GM04504 (cell line): Measurements from ENCODE around the gene FAM135A.
"Not testable (repeated sequence)": the region's sequence is repeated elsewhere in the genome, so short reads cannot be mapped to it uniquely, and the experiment has no call there.

ENCODE experiments used
- DNase-seq: peaks from one replicate; pipeline ENCODE4 v3.0.0-alpha.2; 2012; ENCODE audit warnings: low read depth

FAM135A gene

DNA sequence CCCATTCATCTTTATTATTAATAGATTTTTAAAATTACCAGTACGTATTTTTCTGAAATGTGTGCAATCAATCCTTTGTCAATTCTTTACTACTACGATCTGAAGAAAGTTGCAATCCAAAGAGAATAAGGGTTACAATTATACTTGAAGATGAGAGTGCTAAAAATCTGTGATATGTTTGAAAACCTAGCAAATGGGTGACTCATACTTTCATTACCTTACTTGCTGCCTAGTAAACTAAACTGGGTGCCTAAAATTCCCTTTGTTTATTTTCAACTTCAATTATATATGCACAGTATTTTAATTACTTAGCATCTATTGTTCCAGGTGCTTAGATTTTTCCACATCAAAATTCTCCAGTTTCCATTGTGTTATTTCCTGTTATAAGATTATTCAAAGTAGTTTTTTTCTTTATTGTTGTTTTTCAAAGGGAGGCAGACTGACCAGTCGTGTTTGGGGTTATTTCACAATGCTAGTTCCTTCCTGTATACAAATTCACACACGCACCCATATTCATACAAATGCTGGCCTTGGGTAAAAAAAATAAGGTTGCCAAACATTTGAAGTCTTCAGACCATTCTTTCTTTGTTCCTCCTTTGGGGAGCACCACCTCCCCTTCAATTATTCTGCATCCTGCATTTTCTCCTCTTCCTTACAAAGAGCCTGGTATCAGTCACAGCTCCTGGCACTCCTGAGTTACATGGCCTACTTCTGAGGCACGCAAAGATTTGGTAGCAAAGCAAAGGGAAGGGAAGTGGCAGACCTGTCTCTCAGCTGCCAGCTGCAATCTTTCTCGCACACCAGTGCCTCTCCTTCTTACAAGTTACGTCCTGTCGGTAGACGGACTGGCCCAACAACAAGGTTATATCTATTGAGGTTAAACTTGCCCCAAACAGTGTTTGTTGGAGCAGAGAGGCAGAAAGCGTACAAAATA is 16.2 kb upstream of the FAM135A start:
- DNase-seq: no peak

GRCh38 chr6:70398783-70399728 is 14.3 kb upstream of the FAM135A start:
- DNase-seq: no peak

GRCh38 chr6:70404658-70405057 is 8.7 kb upstream of the FAM135A start:
- no peak for DNase-seq

DNA sequence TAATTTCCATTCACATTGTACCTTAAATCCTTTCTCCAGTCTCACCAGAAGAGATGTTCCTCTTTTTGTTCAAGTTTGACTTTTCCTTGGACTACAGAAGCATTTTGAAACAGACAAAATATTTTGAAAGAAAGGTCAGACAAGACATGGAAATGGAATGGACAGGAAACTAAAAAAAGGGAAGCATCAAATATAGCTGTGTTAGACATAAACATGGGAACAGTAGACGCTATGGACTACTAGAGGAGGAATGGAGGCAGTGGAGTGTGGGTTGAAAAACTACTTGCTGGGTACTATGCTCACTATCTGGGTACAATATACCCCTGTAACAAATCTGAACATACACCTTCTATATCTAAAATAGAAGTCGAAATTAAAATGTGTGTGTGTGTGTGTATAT is 4.1 kb upstream of the FAM135A start:
- no peak for DNase-seq

DNA sequence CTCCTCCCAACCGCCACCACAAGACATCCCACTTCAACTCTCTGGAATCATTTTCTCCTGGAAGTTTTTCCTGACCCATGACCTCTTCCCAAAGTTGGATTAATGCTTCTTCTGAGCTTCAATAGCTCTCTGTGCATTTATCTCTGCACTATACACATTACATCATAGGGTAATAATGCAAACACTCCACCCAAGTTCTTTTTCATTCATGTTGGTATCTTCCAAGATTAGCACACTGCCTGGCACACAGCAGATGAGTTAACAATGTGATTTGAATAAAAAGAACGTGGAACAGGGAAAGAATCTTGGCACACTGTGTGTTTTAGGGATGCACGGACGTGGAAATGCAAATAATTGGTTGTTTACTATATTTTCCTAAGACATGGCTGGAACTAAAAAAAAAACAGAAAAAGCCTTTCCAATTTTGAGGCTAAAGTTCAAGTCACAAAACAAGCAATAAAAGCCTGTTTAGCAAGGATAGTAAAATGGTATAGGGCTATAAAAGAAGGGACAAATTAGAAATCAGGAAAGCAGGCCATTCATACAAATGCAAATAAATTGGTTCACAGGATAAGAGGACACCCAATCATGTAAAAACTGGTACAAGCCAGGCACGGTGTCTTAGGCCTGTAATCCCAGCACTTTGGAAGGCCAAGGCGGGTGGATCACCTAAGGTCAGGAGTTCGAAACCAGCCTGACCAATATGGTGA is 1.6 kb upstream of the FAM135A start:
- no peak for DNase-seq

GRCh38 chr6:70412252-70413113 is 825 bp upstream of the FAM135A start:
- DNase-seq: no peak

GRCh38 chr6:70413992-70414494 is 735 bp downstream of the FAM135A start:
- no peak for DNase-seq

- DNase-seq: no peak
Observed at GRCh38 chr6:70414813-70415212, 1.5 kb downstream of the FAM135A start.

DNA sequence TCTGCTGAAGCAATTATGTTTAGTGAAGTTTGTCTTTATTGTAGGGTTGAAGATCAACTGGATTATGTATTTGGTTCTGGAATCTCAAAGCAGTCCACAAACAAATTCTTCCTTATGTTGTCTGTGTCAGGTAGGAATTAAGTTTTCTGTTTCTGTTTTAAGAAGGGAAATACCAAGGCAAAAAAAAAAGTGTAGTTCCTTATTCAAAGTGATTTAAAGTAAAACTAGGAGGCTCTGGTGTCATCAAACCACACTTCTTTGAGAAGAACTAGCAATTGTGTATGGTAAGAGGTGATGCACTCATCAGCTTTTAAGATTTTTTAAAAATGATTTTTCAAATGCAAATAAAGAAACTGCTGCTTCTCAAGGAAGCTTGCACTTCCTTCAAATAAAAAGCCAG is 1.9 kb downstream of the FAM135A start:
- DNase-seq: no peak

- DNase-seq: no peak
Observed at GRCh38 chr6:70415660-70416059, 2.4 kb downstream of the FAM135A start.

DNA sequence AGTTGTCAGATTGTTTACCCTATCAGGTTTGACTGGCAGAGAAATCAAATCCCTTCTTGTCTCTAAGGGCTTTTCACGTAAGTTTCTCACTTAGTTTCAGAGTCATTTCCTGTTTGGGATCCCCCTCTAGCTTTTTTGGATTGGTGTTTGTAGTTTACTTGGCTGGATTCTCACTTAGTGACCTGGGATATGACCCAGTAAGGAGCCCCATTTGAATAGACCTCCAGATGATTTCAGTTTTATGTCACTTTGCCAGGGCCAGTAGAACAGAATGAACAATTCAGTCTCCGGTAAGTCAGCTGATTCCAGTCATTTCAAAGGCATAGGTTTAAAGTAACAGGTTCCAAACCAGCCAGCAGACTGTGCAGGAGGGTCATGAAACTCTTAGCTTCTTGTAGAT is 8.2 kb downstream of the FAM135A start:
- no peak for DNase-seq

DNA sequence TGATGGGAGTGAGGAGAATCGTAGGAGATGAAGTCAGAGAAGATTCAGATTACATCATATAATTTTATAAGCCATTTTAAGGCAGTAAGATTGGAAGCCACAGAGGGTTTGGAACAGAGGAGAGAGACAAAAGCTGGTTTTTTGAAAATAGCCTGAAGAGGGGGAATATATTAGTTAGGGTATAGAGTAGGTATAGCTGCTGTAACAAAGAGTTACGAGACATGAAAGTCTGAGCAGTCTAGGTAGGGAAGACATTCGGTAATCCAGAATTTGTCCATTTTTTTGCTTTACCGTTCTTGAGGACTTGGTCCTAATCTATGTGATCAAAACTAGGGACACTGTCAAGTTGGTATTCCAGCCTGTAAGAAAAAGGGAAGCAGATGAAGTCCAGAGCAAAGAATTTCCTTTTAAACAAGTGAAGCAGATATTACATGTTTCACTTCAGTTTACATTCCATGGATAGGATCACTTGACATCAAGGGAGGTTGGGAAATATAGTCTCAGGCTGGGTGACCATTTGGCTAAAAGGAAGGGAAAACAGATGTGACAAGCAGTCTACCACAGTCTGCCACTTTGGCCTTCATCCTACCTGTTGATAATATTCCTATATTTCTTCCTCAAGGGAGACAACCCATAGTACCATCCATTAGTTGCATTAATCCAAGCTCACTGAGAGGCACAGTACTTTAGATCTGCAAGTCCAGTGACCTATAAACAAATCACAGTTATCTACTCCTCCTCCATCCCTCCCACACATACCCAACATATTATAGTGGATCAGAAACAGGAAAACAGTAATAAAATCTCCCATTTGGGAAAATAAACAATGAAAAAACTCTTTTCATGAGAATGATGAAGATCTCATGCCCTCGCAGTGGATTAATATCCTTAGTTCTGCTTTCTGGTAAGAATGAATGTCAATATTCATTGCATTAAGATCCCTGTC is 10.2 kb downstream of the FAM135A start:
- DNase-seq: no peak

DNA sequence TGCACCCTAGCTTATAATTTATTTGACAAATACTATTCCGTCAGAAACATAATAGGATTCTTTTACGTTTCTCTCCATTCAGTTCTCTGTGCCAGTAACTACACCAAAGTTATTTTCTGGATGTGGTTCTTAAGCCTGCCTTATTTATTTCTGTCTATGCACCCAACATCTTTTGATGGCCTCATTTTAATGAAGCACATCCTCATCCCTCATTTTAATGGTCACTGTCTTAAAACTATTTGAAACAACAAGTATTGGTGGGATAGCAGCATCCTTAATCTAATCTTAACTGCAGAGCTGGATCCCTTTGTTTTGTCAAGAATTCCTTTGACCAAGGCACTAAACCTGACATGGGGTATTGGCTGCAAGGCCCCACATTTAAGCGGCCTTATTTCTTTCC is 11.0 kb downstream of the FAM135A start:
- DNase-seq: no peak

- no peak for DNase-seq
Observed at GRCh38 chr6:70436320-70436719, 23.0 kb downstream of the FAM135A start.

GRCh38 chr6:70445001-70445400 is 31.7 kb downstream of the FAM135A start:
- DNase-seq: no peak

DNA sequence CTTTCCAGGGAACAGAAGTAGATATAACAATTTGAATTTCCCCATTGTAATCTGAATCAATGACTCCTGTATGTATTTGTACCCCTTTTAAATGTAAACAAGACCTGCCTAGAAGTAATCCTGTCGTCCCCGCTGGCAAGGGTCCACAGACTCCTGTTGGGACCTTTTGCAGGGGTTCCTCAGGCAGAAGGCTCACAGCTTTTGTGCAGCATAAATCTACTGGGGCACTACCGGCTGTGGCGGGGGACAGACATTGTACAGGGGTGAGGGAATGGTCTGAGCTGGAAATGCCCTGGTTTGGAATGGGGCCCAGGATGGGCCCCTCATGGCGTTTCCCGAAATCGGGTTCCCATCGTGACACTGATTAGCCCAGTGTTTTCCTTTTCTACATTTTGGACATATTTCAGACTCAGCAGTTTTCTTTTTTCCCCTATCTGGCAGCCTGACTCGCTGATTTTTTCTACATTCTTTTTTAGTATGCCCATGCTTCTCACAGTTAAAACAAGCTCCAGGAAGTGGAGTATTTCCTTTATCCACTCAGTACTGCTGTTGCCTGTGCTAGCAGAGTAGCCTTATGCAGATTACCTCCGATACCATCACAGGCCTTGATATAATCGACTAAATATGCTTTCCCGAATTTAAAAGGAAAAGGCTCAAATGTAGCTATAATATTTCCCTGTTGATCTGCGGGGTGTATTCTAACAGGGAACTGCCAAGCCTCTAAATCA is 34.2 kb downstream of the FAM135A start:
- DNase-seq: not testable (repeated sequence)

DNA sequence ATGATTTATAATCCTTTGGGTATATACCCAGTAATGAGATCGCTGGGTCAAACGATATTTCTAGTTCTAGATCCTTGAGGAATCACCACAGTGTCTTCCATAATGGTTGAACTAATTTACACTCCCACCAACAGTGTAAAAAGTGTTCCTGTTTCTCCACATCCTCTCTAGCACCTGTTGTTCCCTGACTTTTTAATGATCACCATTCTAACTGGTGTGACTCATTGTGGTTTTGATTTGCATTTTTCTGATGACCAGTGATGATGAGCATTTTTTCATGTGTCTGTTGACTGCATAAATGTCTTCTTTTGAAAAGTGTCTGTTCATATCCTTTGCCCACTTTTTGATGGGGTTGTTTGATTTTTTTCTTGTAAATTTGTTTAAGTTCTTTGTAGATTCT is 40.6 kb downstream of the FAM135A start:
- not testable (repeated sequence) for DNase-seq

DNA sequence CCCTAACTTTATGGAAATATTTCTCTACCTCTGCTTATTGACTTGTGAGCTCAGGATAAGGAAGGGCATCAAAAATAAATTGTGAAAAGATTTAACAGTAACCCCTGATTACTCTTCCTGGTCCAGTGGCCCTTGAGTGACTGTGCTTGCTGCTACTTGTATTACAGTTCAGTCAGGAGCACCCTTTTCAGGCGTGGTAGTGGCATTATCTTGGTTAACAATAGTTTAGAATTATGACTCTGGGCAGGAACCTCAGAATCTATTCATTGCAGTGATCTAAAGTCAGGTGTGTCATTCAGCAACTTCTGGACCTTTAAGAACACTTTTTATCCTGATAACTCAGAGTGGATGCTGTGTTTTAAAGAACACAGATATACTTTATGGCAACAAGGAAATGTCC is 43.4 kb downstream of the FAM135A start:
- DNase-seq: no peak

GRCh38 chr6:70459235-70459634 is 45.9 kb downstream of the FAM135A start:
- no peak for DNase-seq
